GM18526 (cell line): ENCODE data around the gene KRTAP10-5.
"Not testable (repeated sequence)": the region's sequence is repeated elsewhere in the genome, so short reads cannot be mapped to it uniquely, and the experiment has no call there.

Source experiments
- POLR2A ChIP-seq: IDR thresholded peaks from 3 replicates; pipeline ENCODE4 v1.6.1; 2011; ENCODE audit not compliant: insufficient read length; ENCODE audit errors: extremely low read depth

The KRTAP10-5 gene

DNA sequence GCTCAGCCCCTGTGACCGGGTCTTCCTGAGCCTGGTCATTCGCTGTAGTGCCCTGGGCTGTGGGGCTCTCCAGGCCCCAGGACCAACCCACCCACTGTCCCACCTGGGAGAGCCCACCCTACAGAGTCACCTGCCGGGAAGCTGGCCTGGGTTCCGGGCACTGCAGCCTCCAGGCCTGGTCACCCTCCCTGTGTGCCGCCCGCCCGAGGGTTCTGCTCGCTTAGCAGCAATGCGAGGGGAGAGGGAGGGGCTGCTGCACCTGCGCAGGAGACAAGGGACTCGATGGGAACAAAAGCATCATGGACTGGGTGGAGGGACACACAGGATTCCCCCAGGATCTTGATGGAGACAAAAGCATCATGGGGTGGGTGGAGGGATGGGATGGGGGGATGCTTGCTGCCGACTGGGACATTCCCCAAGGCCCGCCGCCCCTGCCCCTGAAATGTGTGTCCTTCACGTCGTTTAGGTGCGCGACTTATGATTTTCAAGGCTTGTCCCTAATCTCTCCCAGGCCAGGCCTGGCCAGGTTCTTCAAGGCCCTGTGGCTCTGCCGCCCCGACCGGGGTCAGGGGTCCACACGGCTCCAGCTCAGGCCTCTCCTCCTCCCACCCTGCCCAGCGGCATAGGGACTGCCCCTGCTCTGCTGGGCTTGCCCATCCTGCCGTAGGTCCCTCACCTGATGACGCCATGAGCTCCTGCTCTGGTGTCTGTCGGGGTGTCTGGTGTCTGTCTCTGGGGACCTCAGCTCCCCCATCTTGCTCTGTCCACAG lies 33.2 kb upstream of the KRTAP10-5 start:
- TF ChIP-seq POLR2A = no peak

DNA sequence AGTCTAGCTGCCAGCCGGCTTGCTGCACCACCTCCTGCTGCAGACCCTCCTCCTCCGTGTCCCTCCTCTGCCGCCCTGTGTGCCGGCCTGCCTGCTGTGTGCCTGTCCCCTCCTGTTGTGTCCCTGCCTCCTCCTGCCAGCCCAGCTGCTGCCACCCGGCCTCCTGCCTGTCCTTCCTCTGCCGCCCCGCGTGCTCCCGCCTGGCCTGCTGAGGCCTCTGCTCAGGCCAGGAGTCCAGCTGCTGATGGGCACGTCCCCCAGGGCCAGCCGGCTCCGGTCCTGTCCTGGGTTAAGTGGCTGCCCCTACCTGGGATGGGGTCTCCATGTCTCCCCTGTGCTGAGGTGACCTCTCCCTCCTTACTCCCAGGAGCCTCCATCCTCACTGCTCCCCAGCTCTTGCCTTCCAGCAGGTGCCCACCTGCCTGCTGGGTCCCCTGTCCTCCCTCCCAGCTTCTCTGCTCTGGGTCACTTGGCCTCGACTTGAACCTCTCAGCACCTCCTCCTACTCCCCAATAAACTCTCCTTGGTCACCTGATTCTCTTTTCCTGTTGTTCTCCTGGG lies 32.3 kb upstream of the KRTAP10-5 start:
- TF ChIP-seq POLR2A = no peak

- no peak for TF ChIP-seq POLR2A
Observed at GRCh38 chr21:44612029-44612486, 31.7 kb upstream of the KRTAP10-5 start, which contains the start of gene KRTAP10-8. Gene KRTAP10-8, plus strand, starts transcription at chr21:44612079. Its CDS starts 22 bp downstream, at chr21:44612101.

DNA sequence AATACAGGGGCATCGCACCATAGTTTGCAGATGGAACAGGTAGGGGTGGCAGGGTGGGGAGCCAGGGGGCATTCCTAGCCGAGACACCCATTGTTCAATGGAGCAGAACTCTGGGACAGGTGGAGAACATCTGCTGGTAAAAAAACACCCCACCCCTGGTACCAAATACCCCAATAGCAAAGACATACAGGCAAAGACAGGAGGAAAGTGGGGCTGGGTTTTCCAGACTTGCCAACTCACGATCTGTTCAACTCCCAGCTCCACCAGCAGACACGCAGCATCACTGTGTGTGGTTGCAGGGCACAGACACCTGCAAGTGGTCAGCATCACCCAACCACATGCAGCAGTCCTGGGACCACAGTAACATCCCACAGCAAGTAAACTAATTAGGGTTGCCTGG lies 31.1 kb upstream of the KRTAP10-5 start:
- TF ChIP-seq POLR2A = no peak

DNA sequence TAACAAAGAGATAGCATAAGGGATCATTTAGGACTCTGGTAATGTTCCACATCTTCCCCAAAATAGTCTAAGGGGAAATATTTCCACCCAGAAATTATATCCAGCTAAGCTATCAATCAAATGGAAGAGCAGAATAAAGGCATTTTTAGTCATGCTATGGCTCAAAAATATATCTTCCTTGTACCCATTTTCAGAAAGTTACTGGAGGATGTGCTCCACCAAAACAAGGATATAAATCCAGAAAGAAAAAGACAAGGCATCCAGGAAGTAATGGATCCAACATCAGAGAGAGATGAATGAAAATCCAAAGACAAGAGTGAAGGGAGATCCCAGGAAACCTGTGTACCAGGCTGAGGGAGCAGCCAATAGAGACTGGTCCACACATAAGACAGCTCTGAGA lies 28.8 kb upstream of the KRTAP10-5 start:
- no peak for TF ChIP-seq POLR2A

- no peak for TF ChIP-seq POLR2A
Observed at GRCh38 chr21:44606495-44606894, 26.1 kb upstream of the KRTAP10-5 start.

DNA sequence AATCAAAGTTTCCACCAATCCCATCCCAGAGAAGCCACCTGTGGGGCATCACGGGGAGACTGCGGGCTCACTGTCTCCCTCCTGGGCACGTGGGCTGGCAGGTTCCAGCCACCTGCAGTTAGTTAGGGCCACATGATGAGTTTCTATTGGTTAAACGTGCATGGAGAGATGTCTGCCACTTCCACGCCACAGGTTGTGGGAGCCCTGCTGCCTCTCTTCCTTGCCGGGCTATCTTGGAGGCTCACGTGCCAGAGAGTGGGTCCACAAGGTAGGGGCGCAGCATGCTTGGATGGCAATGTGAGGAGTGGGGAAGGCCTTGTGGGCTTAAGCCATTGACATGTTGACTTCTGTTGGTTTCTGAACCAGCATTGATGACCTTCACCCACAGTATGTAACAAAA lies 23.5 kb upstream of the KRTAP10-5 start:
- no peak for TF ChIP-seq POLR2A

DNA sequence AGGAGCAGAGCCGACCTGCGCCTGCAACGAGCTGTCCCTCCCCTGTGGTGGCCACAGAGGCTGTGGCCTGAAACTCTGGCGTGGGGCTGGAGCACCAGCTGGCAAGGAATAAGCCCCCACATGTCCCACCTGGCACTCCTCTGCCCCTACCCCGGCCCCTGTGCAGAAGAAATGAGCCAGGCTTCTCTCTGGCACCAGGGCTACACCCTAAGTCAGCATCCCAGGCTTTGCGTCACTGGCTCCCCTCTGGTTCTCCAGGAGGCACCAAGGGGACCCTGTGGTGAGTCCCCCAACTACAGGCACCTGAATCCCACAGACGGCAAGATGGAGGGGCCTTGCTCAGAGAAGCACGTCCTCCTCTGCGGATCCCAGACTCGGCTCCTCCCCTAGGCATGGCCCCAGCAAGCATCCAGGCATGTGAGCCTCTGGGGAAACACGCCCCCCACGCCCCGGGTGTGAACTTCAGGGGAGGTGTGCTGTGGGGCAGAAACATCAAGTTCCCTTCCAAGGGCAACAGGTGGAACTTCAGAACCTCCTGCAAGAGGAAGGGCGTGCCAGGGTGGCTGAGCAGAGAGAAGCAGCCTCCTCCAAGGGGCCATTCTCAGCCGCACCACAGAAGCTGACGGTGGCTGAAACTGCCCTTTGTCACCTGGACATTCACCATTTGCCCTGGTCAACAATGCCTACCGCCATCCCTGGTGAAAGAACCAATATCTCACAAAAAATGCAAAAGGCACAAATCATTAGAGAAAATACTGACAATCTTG lies 22.9 kb upstream of the KRTAP10-5 start:
- no peak for TF ChIP-seq POLR2A

- TF ChIP-seq POLR2A = no peak
Observed at GRCh38 chr21:44602463-44602850, 22.1 kb upstream of the KRTAP10-5 start.

- no peak for TF ChIP-seq POLR2A
Observed at GRCh38 chr21:44601596-44602462, 21.4 kb upstream of the KRTAP10-5 start.

GRCh38 chr21:44600118-44600978 lies 19.9 kb upstream of the KRTAP10-5 start, which contains the start of gene KRTAP10-7:
Gene KRTAP10-7, plus strand, starts transcription at chr21:44600597. Its CDS starts 25 bp downstream, at chr21:44600622.
- not testable (repeated sequence) for TF ChIP-seq POLR2A

DNA sequence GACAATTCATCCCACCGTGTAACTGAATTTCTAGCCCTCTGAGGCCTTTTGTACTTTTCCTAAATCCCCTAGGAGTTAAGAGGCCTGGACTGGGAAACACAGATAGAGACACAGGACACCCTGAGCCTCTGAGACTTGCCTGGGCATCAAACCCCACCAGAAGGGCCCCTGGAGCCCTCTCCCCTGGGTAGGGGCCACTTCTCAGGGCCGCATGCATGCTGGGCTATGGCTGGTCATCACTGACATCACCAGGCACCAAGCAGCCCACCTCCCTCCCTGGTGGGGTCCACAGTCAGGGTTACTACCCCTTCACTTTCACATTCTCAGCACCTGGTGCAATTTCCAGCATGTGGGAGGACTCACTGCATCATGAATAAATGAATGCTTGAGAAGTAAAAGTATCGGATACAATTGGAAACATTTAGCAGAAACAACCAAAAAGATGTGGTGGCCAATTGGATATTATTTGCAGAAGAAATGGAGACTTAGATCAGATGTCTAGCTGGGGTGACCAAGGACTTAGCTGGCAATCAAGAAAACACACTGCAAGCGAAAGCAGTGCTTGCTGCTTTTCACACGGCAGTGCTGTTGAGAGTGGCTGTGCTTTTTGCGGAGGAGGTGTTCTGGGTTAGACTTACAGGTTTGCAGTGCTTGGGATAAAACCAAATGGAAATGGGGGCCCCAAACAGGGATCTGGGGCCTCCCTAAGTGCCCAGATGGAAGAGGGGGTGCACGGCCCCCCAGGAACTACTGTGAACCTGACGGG lies 19.0 kb upstream of the KRTAP10-5 start:
- no peak for TF ChIP-seq POLR2A

- TF ChIP-seq POLR2A = no peak
Observed at GRCh38 chr21:44598061-44598460, 17.7 kb upstream of the KRTAP10-5 start.
